AG04450 (cell line): ENCODE measurements around the gene SGK1. TPM values are rescaled to one million over a fixed set of nuclear protein-coding genes. Genes with fewer than 3 reads are reported as not detected.
"Not testable (repeated sequence)": the region's sequence is repeated elsewhere in the genome, so short reads cannot be mapped to it uniquely, and the experiment has no call there.

ENCODE experiments used
- CTCF ChIA-PET: fragments of 300-600, 350-600 bp; formaldehyde crosslinking; extraction: SDS; loops from one replicate; lab custom pipeline; 2022; ENCODE audit warnings: antibody characterized with exemption, inconsistent platforms; lab: Charles Lee
- POLR2A ChIA-PET: fragments of 350-600 bp; formaldehyde crosslinking; extraction: SDS; loops from one replicate; lab custom pipeline; 2021; ENCODE audit warnings: antibody characterized with exemption, inconsistent platforms; lab: Yijun Ruan, JAX
- DNase-seq: peaks from one replicate; pipeline ENCODE4 v3.0.0-alpha.2; 2011; ENCODE audit warnings: low read depth, low spot score
- H3K27ac ChIP-seq: one replicate; pipeline ENCODE4 v1.5.1; 2012; ENCODE audit warnings: low read depth, low read length, control low read depth
- H3K27me3 ChIP-seq: one replicate; pipeline ENCODE4 v1.6.0; 2012; ENCODE audit warnings: low read length; ENCODE audit not compliant: control insufficient read depth, insufficient read depth
- H3K4me3 ChIP-seq: 2 replicates; pipeline ENCODE4 v1.5.1; 2011; ENCODE audit warnings: mild to moderate bottlenecking, low read depth, low read length, control low read depth
- H3K9me3 ChIP-seq: 2 replicates; pipeline ENCODE4 v1.5.1; 2012; ENCODE audit warnings: low read length; ENCODE audit not compliant: control insufficient read depth, insufficient read depth
- CTCF ChIP-seq: IDR thresholded peaks from 2 replicates; pipeline ENCODE4 v1.5.1; 2011; ENCODE audit warnings: low read depth, low read length, control low read depth, inconsistent platforms
- polyA plus RNA-seq: library from polyadenylated mRNA; depleted of rRNA; stranded (reverse); fragments of >200 nt; gene quantifications from 2 replicates; pipeline ENCODE4 v1.2.3, GENCODE V29; 2011

SGK1 gene
- polyA plus RNA-seq, 1 experiment: 120 TPM

DNA sequence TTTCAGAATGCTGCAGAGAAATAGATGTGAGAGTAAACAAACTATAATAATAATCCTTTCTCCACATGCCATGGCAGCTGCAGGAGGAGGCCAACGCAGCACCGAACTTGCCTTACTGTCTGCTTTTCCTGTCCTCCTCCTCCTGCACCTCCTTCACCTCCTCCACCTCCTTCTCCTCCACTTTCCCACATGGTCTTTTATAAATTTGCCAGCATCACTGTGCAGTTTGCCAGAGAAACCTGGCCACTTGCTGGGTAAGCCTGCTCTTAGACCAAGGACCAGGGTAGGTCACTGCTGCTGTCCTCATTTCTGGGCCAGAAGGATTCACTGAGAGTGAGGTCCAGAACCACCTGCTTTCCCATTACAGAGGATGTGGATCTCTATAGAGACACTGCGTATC is 8.7 kb downstream of the SGK1 start:
- Histone ChIP-seq H3K27ac (no peak overlapping the region), H3K9me3 (no peaks in the 10 kb centered on the region), H3K27me3 (no peaks in the 10 kb centered on the region), H3K4me3 (no peak overlapping the region)
- TF ChIP-seq CTCF: no peak
- DNase-seq: no peak
- ChIA-PET CTCF (interaction anchor here (0.9 to 1.6 kb wide), 2 partner anchors 9 to 631 kb away, joined by 3 to 8 read pairs; partner anchors contain the start of gene SGK1), POLR2A (no interaction called here)

- CTCF ChIA-PET: interaction anchor here (0.7 to 1.6 kb wide), 2 partner anchors 9 to 1138 kb away, joined by 3 to 8 read pairs; partner anchors contain the start of gene SGK1
- DNase-seq: no peak
- Histone ChIP-seq H3K4me3 (no peak overlapping the region), H3K27ac (no peak overlapping the region), H3K27me3 (no peaks in the 10 kb centered on the region), H3K9me3 (no peaks in the 10 kb centered on the region)
- no peak for TF ChIP-seq CTCF
- POLR2A ChIA-PET: no interaction called here
Measured at GRCh38 chr6:134308800-134309199, 9.1 kb downstream of the SGK1 start.

GRCh38 chr6:134307870-134308269 is 10.0 kb downstream of the SGK1 start:
- POLR2A ChIA-PET: no interaction called here
- no peak overlapping the region for H3K4me3 ChIP-seq
- no peak for DNase-seq
- TF ChIP-seq CTCF: no peak
- no peaks in the 10 kb centered on the region for H3K27me3 ChIP-seq
- CTCF ChIA-PET: interaction anchor here (0.6 to 1.6 kb wide), 2 partner anchors 10 to 42 kb away, joined by 6 to 8 read pairs; partner anchors contain the start of gene SGK1
- no peak overlapping the region for H3K27ac ChIP-seq
- no peaks in the 10 kb centered on the region for H3K9me3 ChIP-seq

DNA sequence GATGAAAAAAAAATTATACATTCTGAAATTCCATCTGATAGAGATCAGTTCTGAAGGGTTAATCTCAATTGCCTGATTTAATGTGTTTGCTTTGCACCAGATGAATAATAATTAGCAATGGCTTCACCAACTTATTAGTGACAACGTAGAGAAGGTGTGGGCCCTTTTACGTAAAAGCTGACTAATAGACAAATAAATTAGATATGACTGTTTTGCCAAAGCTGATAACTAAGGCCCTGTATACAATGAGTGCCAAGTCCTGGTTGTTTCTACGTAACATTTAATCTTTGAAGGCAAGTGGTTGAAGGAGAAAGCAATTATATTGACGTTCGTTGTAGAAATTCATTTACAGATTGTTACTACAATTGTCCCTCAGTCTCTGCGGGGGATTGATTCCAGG is 10.8 kb downstream of the SGK1 start:
- ChIA-PET POLR2A (no interaction called here), CTCF (no interaction called here)
- no peaks in the 10 kb centered on the region for H3K9me3 ChIP-seq
- no peaks in the 10 kb centered on the region for H3K27me3 ChIP-seq
- no peak for TF ChIP-seq CTCF
- no peak overlapping the region for H3K27ac ChIP-seq
- DNase-seq: no peak
- no peak overlapping the region for H3K4me3 ChIP-seq

DNA sequence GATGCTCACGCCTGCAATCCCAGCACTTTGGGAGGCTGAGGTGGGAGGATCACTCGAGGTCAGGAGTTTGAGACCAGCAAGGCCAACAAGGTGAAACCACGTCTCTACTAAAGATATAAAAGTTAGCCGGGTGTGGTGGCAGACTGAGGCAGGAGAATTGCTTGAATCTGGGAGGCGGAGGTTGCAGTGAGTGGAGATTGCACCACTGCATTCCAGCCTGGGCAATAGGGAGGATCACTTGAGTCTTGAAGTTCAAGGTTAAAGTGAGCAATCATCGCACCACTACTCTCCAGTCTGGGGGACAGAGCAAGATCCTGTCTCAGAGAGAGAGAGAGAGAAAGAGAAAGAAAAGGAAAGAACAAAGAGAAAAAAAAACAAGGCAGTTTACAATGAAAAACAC is 13.5 kb downstream of the SGK1 start:
- POLR2A ChIA-PET: interaction anchor here (0.7 kb wide), 1 partner anchor 13 kb away, joined by 3 read pairs; no protein-coding TSS in a partner anchor
- DNase-seq, H3K27ac ChIP-seq, H3K9me3 ChIP-seq, H3K4me3 ChIP-seq, H3K27me3 ChIP-seq: not testable (repeated sequence)
- CTCF ChIA-PET: interaction anchor here (1.3 kb wide), 1 partner anchor 10 kb away, joined by 5 read pairs; no protein-coding TSS in a partner anchor
